Heart right ventricle (tissue), 16 donors: Measurements from ENCODE around the gene NECAB2. TPM values are rescaled to one million over a fixed set of nuclear protein-coding genes. Genes with fewer than 3 reads are reported as not detected.

Experiments used
- ATAC-seq, 8 donors: fragments of 200-7000 bp; cut with Tn5 transposase; one replicate each; pipeline ENCODE4 v1.9.1; 2020; ENCODE audit warnings: mild to moderate bottlenecking in 8 of 8, moderate library complexity in 8 of 8, moderate number of reproducible peaks in 1 of 8
- DNase-seq, 2 donors: peaks; one replicate each; pipeline ENCODE4 v3.0.0-alpha.2; 2020
- H3K27ac ChIP-seq, 10 donors: fragments of 200-600 bp; sonication (generic) in 2 of 10; one replicate each; pipeline versions ENCODE4 v1.5.0 to v1.8.0; 2020 to 2022; ENCODE audit warnings: mild to moderate bottlenecking in 3 of 10
- H3K27me3 ChIP-seq, 7 donors: fragments of 200-600 bp; one replicate each; pipeline ENCODE4 v1.8.0; 2021 to 2022; ENCODE audit warnings: mild to moderate bottlenecking in 2 of 7
- H3K36me3 ChIP-seq, 9 donors: fragments of 200-600 bp; sonication (generic) in 1 of 9; one replicate each; pipeline versions ENCODE4 v1.5.0 to v1.8.0; 2020 to 2022; ENCODE audit warnings: mild to moderate bottlenecking in 2 of 9
- H3K4me1 ChIP-seq, 9 donors: fragments of 200-600 bp; sonication (generic) in 1 of 9; one replicate each; pipeline versions ENCODE4 v1.5.0 to v1.8.0; 2020 to 2022; ENCODE audit warnings: mild to moderate bottlenecking in 4 of 9
- H3K4me3 ChIP-seq, 10 donors: fragments of 200-600 bp; sonication (generic) in 2 of 10; one replicate each; pipeline versions ENCODE4 v1.5.0 to v1.8.0; 2020 to 2022; ENCODE audit warnings: mild to moderate bottlenecking in 7 of 10, moderate library complexity in 2 of 10
- H3K9me3 ChIP-seq, 11 donors: fragments of 200-600 bp in 10 of 11; sonication (generic) in 2 of 11; one replicate each; pipeline versions ENCODE4 v1.5.0 to v1.8.0; 2013 to 2022; ENCODE audit warnings: mild to moderate bottlenecking in 2 of 11, control low read depth in 1 of 11, moderate library complexity in 1 of 11
- WGBS, 2 donors: extraction: QIAGEN DNeasy Blood & Tissue Kit; methylation state at CpG; one replicate each; pipeline ENCODE4 v1.1.7; 2013; ENCODE audit warnings: inconsistent platforms in 1 of 2; 5-methylcytosine and 5-hydroxymethylcytosine counted together
- intact Hi-C, 10 donors: fragments of 100-400 bp; cut with DNase I; formaldehyde crosslinking; loops; one replicate each; pipeline versions ENCODE4 v1.11.1 to v1.14.2; 2022
- polyA plus RNA-seq, 2 donors: library from polyadenylated mRNA; stranded (reverse); fragments of 200-250 nt; gene quantifications; one replicate each; pipeline ENCODE4 v1.2.3, GENCODE V29; 2013
- total RNA-seq, 10 donors: library from RNA; stranded (reverse); fragmentation: NEBNext Ultra II Directional in 3 of 10; extraction: Animal tissue kit (Norgen Biotek cat#: 25700) in 3 of 10; gene quantifications; one replicate each; pipeline versions ENCODE4 v1.2.1 to v1.2.4, GENCODE V29; 2021 to 2023
- TF ChIP-seq, protein P1 (sequence below), 9 donors: fragments of 200-600 bp; sonication (generic) in 2 of 9; IDR thresholded peaks; one replicate each; pipeline versions ENCODE4 v1.5.0 to v1.8.0; 2021 to 2022; ENCODE audit warnings: antibody characterized with exemption in 9 of 9, mild to moderate bottlenecking in 5 of 9, moderate library complexity in 1 of 9
- donor health status: Arrhythmogenic right ventricular cardiomyopathy.
- donor health status: ischemic (EF 13 %, LVEDD 7.1; RV severe dilation, severe dysfunction).
- donor health status: healthy with polysubstance abuse.
- donor health status: DM: no; HTN: yes; CAD: no.
- donor health status: DM: no; HTN: no; CAD: no.
- donor health status: ischemic (EF 25% LVEDD 6.9; RV normal size, moderate dysfunction).
- donor health status: ischemic (EF 25% LVEDD 5.7; RV mildly dilated, moderate dysfunction).
- donor health status: healthy.
- donor health status: DM: yes; HTN: yes; CAD: no.
- donor health status: Ischemic cardiomyopathy.
- donor health status: ischemic (EF 35%, LVEDD 5.7; RV mildly dilated, moderate dysfunction).
- donor health status: nonischemic (EF 11% LVEDD 7.7; RV severe dilation, severe dysfunction).
- donor health status: DM: yes; HTN: yes; CAD: no.
- donor health status: PGD.
- donor health status: ischemic (EF 29% LVEDD 5.4; RV normal size, mild dysfunction).
- donor health status: nonischemic (EF 23%, LVEDD 6.1; RV moderate dilation, normal function).

NECAB2 gene
- total and polyA plus RNA-seq, 12 donors, result 0.32 to 3.2 (median 1.0) TPM

DNA sequence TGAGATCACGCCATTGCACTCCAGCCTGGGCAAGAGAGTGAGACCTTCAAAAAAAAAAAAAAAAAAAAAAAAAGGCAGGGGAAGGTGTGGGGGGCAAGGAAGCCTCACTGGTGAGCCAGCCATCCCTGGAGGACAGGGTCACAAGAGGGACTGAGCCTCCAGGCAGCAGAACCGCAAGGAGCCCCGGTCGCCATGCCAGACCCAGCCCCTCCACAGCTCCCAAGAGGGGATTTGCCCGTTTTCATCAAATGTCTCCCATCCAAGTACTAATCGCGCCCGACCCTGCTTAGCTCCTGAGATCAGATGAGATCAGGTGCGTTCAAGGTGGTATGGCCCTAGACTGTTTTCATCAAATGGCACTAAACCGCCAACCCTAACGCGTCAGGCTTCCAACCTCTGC lies 71.7 kb downstream of the NECAB2 start:
- TF ChIP-seq, protein P1, sequence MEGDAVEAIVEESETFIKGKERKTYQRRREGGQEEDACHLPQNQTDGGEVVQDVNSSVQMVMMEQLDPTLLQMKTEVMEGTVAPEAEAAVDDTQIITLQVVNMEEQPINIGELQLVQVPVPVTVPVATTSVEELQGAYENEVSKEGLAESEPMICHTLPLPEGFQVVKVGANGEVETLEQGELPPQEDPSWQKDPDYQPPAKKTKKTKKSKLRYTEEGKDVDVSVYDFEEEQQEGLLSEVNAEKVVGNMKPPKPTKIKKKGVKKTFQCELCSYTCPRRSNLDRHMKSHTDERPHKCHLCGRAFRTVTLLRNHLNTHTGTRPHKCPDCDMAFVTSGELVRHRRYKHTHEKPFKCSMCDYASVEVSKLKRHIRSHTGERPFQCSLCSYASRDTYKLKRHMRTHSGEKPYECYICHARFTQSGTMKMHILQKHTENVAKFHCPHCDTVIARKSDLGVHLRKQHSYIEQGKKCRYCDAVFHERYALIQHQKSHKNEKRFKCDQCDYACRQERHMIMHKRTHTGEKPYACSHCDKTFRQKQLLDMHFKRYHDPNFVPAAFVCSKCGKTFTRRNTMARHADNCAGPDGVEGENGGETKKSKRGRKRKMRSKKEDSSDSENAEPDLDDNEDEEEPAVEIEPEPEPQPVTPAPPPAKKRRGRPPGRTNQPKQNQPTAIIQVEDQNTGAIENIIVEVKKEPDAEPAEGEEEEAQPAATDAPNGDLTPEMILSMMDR (IDR thresholded peaks at IDR 0.05), result no peak
- no peak for ATAC-seq
- no peak overlapping the region for H3K27ac ChIP-seq
- peaks cover 0 to 17% (median 6%) of the 10 kb centered on the region in 9 donors for H3K4me1 ChIP-seq
- peaks cover 0 to 14% (median 7%) of the 10 kb centered on the region in 11 donors for H3K9me3 ChIP-seq
- H3K4me3 ChIP-seq, result no peak overlapping the region
- 93 to 96% methylated on average over 12 of the region's 12 CpGs for WGBS, 2 donors
- no peaks in the 10 kb centered on the region for H3K36me3 ChIP-seq
- intact Hi-C loops, result loop anchor here in 2 of 10 donors (5.0 to 10.0 kb wide), 3 partner anchors 65 to 215 kb away; partner anchors contain the start of gene NECAB2 (in 1 of the 2)
- peaks cover 0 to 34% (median 6%) of the 10 kb centered on the region in 7 donors for H3K27me3 ChIP-seq
- DNase-seq, result no peak

DNA sequence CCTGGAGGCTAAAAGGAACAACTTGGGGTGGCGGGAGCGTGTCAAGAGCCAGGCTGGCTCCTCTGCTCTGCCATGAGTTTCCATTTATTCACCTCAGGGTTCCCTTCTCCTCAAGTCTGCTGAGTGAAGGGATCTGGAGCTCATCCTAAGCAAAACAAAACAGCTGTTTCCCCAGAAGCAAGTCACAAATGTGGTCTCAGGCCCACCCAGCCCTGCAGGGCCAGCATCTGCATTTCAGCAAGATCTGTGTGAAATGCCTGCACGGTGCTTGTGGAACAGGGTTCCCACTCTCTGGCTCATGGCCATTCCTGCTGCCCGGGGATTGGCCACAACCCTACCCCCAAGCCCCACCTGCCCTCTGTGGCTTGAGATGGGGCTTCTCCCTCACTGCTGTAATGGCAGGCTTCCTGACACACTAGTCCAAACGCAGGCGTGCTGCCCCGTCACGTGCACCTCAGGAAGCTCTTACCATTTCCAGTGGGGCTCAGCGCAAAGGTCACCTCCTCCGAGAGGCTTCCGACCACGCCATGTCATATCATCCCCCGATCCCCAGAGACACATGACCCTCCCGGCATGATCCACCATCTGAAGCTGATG lies 72.3 kb downstream of the NECAB2 start:
- peak in 2 of 8 donors; percentile 2 to 25 for ATAC-seq
- H3K4me3 ChIP-seq, result no peak overlapping the region

GRCh38 chr16:84040823-84041820 lies 73.1 kb downstream of the NECAB2 start:
- TF ChIP-seq, protein P1 (IDR thresholded peaks at IDR 0.05), result no peak
- no peaks in the 10 kb centered on the region for H3K36me3 ChIP-seq
- no peak overlapping the region for H3K27ac ChIP-seq
- peaks cover 0 to 17% (median 6%) of the 10 kb centered on the region in 9 donors for H3K4me1 ChIP-seq
- peaks cover 0 to 6% (median 2%) of the 10 kb centered on the region in 11 donors for H3K9me3 ChIP-seq
- H3K4me3 ChIP-seq, result no peak overlapping the region
- no peak for DNase-seq
- peaks cover 0 to 40% (median 6%) of the 10 kb centered on the region in 7 donors for H3K27me3 ChIP-seq
- ATAC-seq, result peak in 1 of 8 donors; percentile 2
- intact Hi-C loops, result loop anchor here in 2 of 10 donors (5.0 to 10.0 kb wide), 3 partner anchors 66 to 216 kb away; partner anchors contain the start of gene NECAB2 (in 1 of the 2)
- WGBS, 2 donors, result 85 to 88% methylated on average over 42 of the region's 42 CpGs

More for the DNA sequence above, 72.3 kb downstream of the NECAB2 start:
- Histone ChIP-seq H3K4me1 (peaks cover 0 to 17% (median 6%) of the 10 kb centered on the region in 9 donors), H3K9me3 (peaks cover 0 to 14% (median 7%) of the 10 kb centered on the region in 11 donors), H3K36me3 (no peaks in the 10 kb centered on the region), H3K27me3 (peaks cover 0 to 39% (median 6%) of the 10 kb centered on the region in 7 donors), H3K27ac (no peak overlapping the region)
- WGBS, 2 donors, result 73% methylated on average over 14 of the region's 14 CpGs
- DNase-seq, result no peak
- intact Hi-C loops, result loop anchor here in 2 of 10 donors (5.0 to 10.0 kb wide), 3 partner anchors 66 to 216 kb away; partner anchors contain the start of gene NECAB2 (in 1 of the 2)
- TF ChIP-seq, protein P1 (IDR thresholded peaks at IDR 0.05), result no peak

GRCh38 chr16:84041881-84042280 lies 73.8 kb downstream of the NECAB2 start:
- DNase-seq, result no peak
- H3K9me3 ChIP-seq, result no peaks in the 10 kb centered on the region

More at GRCh38 chr16:84041881-84042280, 73.8 kb downstream of the NECAB2 start:
- H3K27ac ChIP-seq, result no peak overlapping the region
- intact Hi-C loops, result loop anchor here in 2 of 10 donors (5.0 to 10.0 kb wide), 3 partner anchors 67 to 217 kb away; partner anchors contain the start of gene NECAB2 (in 1 of the 2)
- peaks cover 0 to 17% (median 6%) of the 10 kb centered on the region in 9 donors for H3K4me1 ChIP-seq
- no peaks in the 10 kb centered on the region for H3K36me3 ChIP-seq
- H3K4me3 ChIP-seq, result no peak overlapping the region
- ATAC-seq, result no peak
- WGBS, 2 donors, result 88 to 90% methylated on average over 17 of the region's 17 CpGs
- peaks cover 0 to 40% (median 6%) of the 10 kb centered on the region in 7 donors for H3K27me3 ChIP-seq
- TF ChIP-seq, protein P1 (IDR thresholded peaks at IDR 0.05), result no peak
